Measurements from ENCODE around the gene MIA2. TPM values are rescaled to one million over a fixed set of nuclear protein-coding genes. Genes with fewer than 3 reads are reported as not detected.

Gene MIA2
- total and polyA plus RNA-seq, 3 experiments from 2014 or later: 19.5 to 27.8 (median 21.0) TPM

GRCh38 chr14:39417014-39417413 lies 183.3 kb downstream of the MIA2 start:
- Histone ChIP-seq H3K27ac (ENCODE audit: low read depth, low read length) (no peak overlapping the region), H3K9me3 (ENCODE audit: low read length) (peaks cover 10% of the 10 kb centered on the region), H3K4me3 (ENCODE audit: low read length) (no peak overlapping the region), H3K36me3 (ENCODE audit: insufficient read depth, low read length) (no peaks in the 10 kb centered on the region), H3K27me3 (ENCODE audit: insufficient read depth, low read length, poor library complexity, severe bottlenecking) (no peaks in the 10 kb centered on the region), H3K4me1 (ENCODE audit: insufficient read depth, low read length) (peaks cover 5% of the 10 kb centered on the region)
- H3K27me3 Mint-ChIP-seq: no peaks in the 10 kb centered on the region
- POLR2A ChIA-PET: no interaction called here
- H3K4me3 Mint-ChIP-seq: no peak overlapping the region
- peaks cover 20 to 50% (median 46%) of the 10 kb centered on the region in 3 donors for H3K36me3 Mint-ChIP-seq
- peaks cover 12 to 24% (median 20%) of the 10 kb centered on the region in 5 donors for H3K9me3 Mint-ChIP-seq
- peak overlapping the region in 1 of 8 donors; percentile 36 for H3K27ac Mint-ChIP-seq
- CTCF ChIA-PET: interaction anchor here (1.0 kb wide), 1 partner anchor 15 kb away, joined by 4 read pairs; the partner anchor contains the start of gene FBXO33
- no peak for DNase-seq
- H3K4me1 Mint-ChIP-seq: peaks cover 45 to 66% (median 56%) of the 10 kb centered on the region in 3 donors

- no peak overlapping the region for H3K27ac Mint-ChIP-seq
Measured at GRCh38 chr14:39419272-39419671, 185.6 kb downstream of the MIA2 start.

GRCh38 chr14:39422243-39422642 lies 188.5 kb downstream of the MIA2 start:
- CTCF ChIA-PET: interaction anchor here (1.8 kb wide), 1 partner anchor 190 kb away, joined by 4 read pairs; no protein-coding TSS in a partner anchor
- H3K27me3 Mint-ChIP-seq: no peaks in the 10 kb centered on the region
- H3K9me3 Mint-ChIP-seq: peaks cover 0 to 2% (median under 1%) of the 10 kb centered on the region in 5 donors
- H3K4me1 Mint-ChIP-seq: peaks cover 63 to 81% (median 78%) of the 10 kb centered on the region in 3 donors
- POLR2A ChIA-PET: interaction anchor here (0.6 kb wide), 1 partner anchor 115 kb away, joined by 10 read pairs; no protein-coding TSS in a partner anchor
- peak overlapping the region in 3 of 8 donors; percentile 2 to 34 (median 21) for H3K27ac Mint-ChIP-seq
- no peaks in the 10 kb centered on the region for H3K36me3 ChIP-seq (ENCODE audit: insufficient read depth, low read length)
- H3K36me3 Mint-ChIP-seq: peaks cover 7 to 28% (median 9%) of the 10 kb centered on the region in 3 donors
- H3K4me3 ChIP-seq (ENCODE audit: low read length): no peak overlapping the region
- no peak for DNase-seq
- no peak overlapping the region for H3K27ac ChIP-seq (ENCODE audit: low read depth, low read length)
- no peaks in the 10 kb centered on the region for H3K9me3 ChIP-seq (ENCODE audit: low read length)
- peak overlapping the region in 3 of 7 donors; percentile 1 to 32 (median 5) for H3K4me3 Mint-ChIP-seq
- no peaks in the 10 kb centered on the region for H3K27me3 ChIP-seq (ENCODE audit: insufficient read depth, low read length, poor library complexity, severe bottlenecking)
- H3K4me1 ChIP-seq (ENCODE audit: insufficient read depth, low read length): peaks cover 31% of the 10 kb centered on the region

More at GRCh38 chr14:39419272-39419671, 185.6 kb downstream of the MIA2 start:
- POLR2A ChIA-PET: no interaction called here
- no peak for DNase-seq
- H3K9me3 Mint-ChIP-seq: peaks cover 12 to 20% (median 17%) of the 10 kb centered on the region in 5 donors
- peaks cover 16 to 44% (median 32%) of the 10 kb centered on the region in 3 donors for H3K36me3 Mint-ChIP-seq
- CTCF ChIA-PET: no interaction called here
- H3K36me3 ChIP-seq (ENCODE audit: insufficient read depth, low read length): no peaks in the 10 kb centered on the region
- H3K27me3 Mint-ChIP-seq: no peaks in the 10 kb centered on the region
- peaks cover 10% of the 10 kb centered on the region for H3K9me3 ChIP-seq (ENCODE audit: low read length)
- H3K27ac ChIP-seq (ENCODE audit: low read depth, low read length): no peak overlapping the region
- H3K4me3 ChIP-seq (ENCODE audit: low read length): no peak overlapping the region
- H3K4me3 Mint-ChIP-seq: no peak overlapping the region
- H3K4me1 ChIP-seq (ENCODE audit: insufficient read depth, low read length): peaks cover 19% of the 10 kb centered on the region
- H3K27me3 ChIP-seq (ENCODE audit: insufficient read depth, low read length, poor library complexity, severe bottlenecking): no peaks in the 10 kb centered on the region
- peaks cover 56 to 68% (median 68%) of the 10 kb centered on the region in 3 donors for H3K4me1 Mint-ChIP-seq

GRCh38 chr14:39423793-39424192 lies 190.1 kb downstream of the MIA2 start:
- Mint-ChIP-seq H3K36me3 (peaks cover 5 to 28% (median 8%) of the 10 kb centered on the region in 3 donors), H3K27me3 (no peaks in the 10 kb centered on the region), H3K27ac (peak overlapping the region in 1 of 8 donors; percentile 20), H3K4me3 (peak overlapping the region in 2 of 7 donors; percentile 1 to 29), H3K9me3 (no peaks in the 10 kb centered on the region), H3K4me1 (peaks cover 73 to 94% (median 94%) of the 10 kb centered on the region in 3 donors)
- no peaks in the 10 kb centered on the region for H3K27me3 ChIP-seq (ENCODE audit: insufficient read depth, low read length, poor library complexity, severe bottlenecking)
- no peak overlapping the region for H3K4me3 ChIP-seq (ENCODE audit: low read length)
- ChIA-PET POLR2A (interaction anchor here (1.4 kb wide), 1 partner anchor 8 kb away, joined by 4 read pairs; the partner anchor contains the start of gene FBXO33), CTCF (interaction anchor here (1.1 to 1.8 kb wide), 3 partner anchors 9 to 310 kb away, joined by 3 to 4 read pairs (median 3); partner anchors contain the start of gene GEMIN2)
- no peak for DNase-seq
- H3K4me1 ChIP-seq (ENCODE audit: insufficient read depth, low read length): peaks cover 44% of the 10 kb centered on the region
- H3K27ac ChIP-seq (ENCODE audit: low read depth, low read length): no peak overlapping the region
- no peaks in the 10 kb centered on the region for H3K36me3 ChIP-seq (ENCODE audit: insufficient read depth, low read length)
- H3K9me3 ChIP-seq (ENCODE audit: low read length): no peaks in the 10 kb centered on the region

- Histone ChIP-seq H3K9me3 (ENCODE audit: low read length) (no peaks in the 10 kb centered on the region), H3K4me1 (ENCODE audit: insufficient read depth, low read length) (peaks cover 65% of the 10 kb centered on the region), H3K4me3 (ENCODE audit: low read length) (no peak overlapping the region), H3K27ac (ENCODE audit: low read depth, low read length) (no peak overlapping the region), H3K36me3 (ENCODE audit: insufficient read depth, low read length) (no peaks in the 10 kb centered on the region), H3K27me3 (ENCODE audit: insufficient read depth, low read length, poor library complexity, severe bottlenecking) (no peaks in the 10 kb centered on the region)
- Mint-ChIP-seq H3K9me3 (no peaks in the 10 kb centered on the region), H3K36me3 (peaks cover 0 to 20% (median 3%) of the 10 kb centered on the region in 3 donors), H3K4me3 (peak overlapping the region in 1 of 7 donors; percentile 2), H3K27ac (peak overlapping the region in 2 of 8 donors; percentile 10 to 21), H3K27me3 (no peaks in the 10 kb centered on the region), H3K4me1 (peaks cover 69 to 95% (median 93%) of the 10 kb centered on the region in 3 donors)
- CTCF ChIA-PET: interaction anchor here (0.7 to 2.2 kb wide), 5 partner anchors 9 to 321 kb away, joined by 3 to 8 read pairs (median 3); no protein-coding TSS in a partner anchor
- DNase-seq: no peak
- POLR2A ChIA-PET: no interaction called here
Measured at GRCh38 chr14:39425947-39426346, 192.2 kb downstream of the MIA2 start.

- H3K4me1 ChIP-seq (ENCODE audit: insufficient read depth, low read length): peaks cover 60% of the 10 kb centered on the region
- POLR2A ChIA-PET: no interaction called here
- no peak overlapping the region for H3K27ac ChIP-seq (ENCODE audit: low read depth, low read length)
- Mint-ChIP-seq H3K4me3 (peak overlapping the region in 5 of 7 donors; percentile 4 to 52 (median 18)), H3K27ac (peak overlapping the region in 6 of 8 donors; percentile 1 to 62 (median 20)), H3K36me3 (peaks cover 0 to 21% (median 1%) of the 10 kb centered on the region in 3 donors), H3K27me3 (no peaks in the 10 kb centered on the region), H3K9me3 (no peaks in the 10 kb centered on the region), H3K4me1 (peaks cover 66 to 93% (median 90%) of the 10 kb centered on the region in 3 donors)
- DNase-seq: no peak
- CTCF ChIA-PET: interaction anchor here (0.7 to 2.2 kb wide), 5 partner anchors 8 to 321 kb away, joined by 3 to 8 read pairs (median 3); no protein-coding TSS in a partner anchor
- no peak overlapping the region for H3K4me3 ChIP-seq (ENCODE audit: low read length)
- H3K27me3 ChIP-seq (ENCODE audit: insufficient read depth, low read length, poor library complexity, severe bottlenecking): no peaks in the 10 kb centered on the region
- no peaks in the 10 kb centered on the region for H3K9me3 ChIP-seq (ENCODE audit: low read length)
- H3K36me3 ChIP-seq (ENCODE audit: insufficient read depth, low read length): no peaks in the 10 kb centered on the region
Measured at GRCh38 chr14:39426605-39427004, 192.9 kb downstream of the MIA2 start.

GRCh38 chr14:39428118-39428517 lies 194.4 kb downstream of the MIA2 start:
- no peaks in the 10 kb centered on the region for H3K9me3 ChIP-seq (ENCODE audit: low read length)
- peaks cover 59 to 81% (median 81%) of the 10 kb centered on the region in 3 donors for H3K4me1 Mint-ChIP-seq
- POLR2A ChIA-PET: no interaction called here
- peaks cover 57% of the 10 kb centered on the region for H3K4me1 ChIP-seq (ENCODE audit: insufficient read depth, low read length)
- H3K27ac ChIP-seq (ENCODE audit: low read depth, low read length): no peak overlapping the region
- H3K4me3 ChIP-seq (ENCODE audit: low read length): no peak overlapping the region
- CTCF ChIA-PET: no interaction called here
- no peaks in the 10 kb centered on the region for H3K27me3 Mint-ChIP-seq
- DNase-seq: no peak
- H3K27ac Mint-ChIP-seq: peak overlapping the region in 1 of 8 donors; percentile 52
- H3K9me3 Mint-ChIP-seq: no peaks in the 10 kb centered on the region
- no peaks in the 10 kb centered on the region for H3K36me3 ChIP-seq (ENCODE audit: insufficient read depth, low read length)
- no peaks in the 10 kb centered on the region for H3K27me3 ChIP-seq (ENCODE audit: insufficient read depth, low read length, poor library complexity, severe bottlenecking)
- H3K4me3 Mint-ChIP-seq: peak overlapping the region; percentile 0 to 95 (median 36)
- H3K36me3 Mint-ChIP-seq: peaks cover 0 to 24% (median 1%) of the 10 kb centered on the region in 3 donors

All from CD8-positive, alpha-beta memory T cell (primary cell).